Activated CD4-positive, alpha-beta T cell treated with anti-CD3 and anti-CD28 coated beads, Interleukin-2, amount 10 ng/mL, durations not matched to agents 7 days and 5 days (primary cell): ENCODE results near the gene REV1. TPM values are rescaled to one million over a fixed set of nuclear protein-coding genes. Genes with fewer than 3 reads are reported as not detected.
"Not testable (repeated sequence)": the region's sequence is repeated elsewhere in the genome, so short reads cannot be mapped to it uniquely, and the experiment has no call there.

Experiments used
- CTCF ChIA-PET: fragments of 350-600 bp; sonication (Branson Sonifier 250); formaldehyde crosslinking; loops from one replicate; lab custom pipeline; 2021; ENCODE audit warnings: antibody characterized with exemption; lab: Charles Lee
- POLR2A ChIA-PET: fragments of 350-600 bp; sonication (Branson Sonifier 250); formaldehyde crosslinking; loops from one replicate; lab custom pipeline; 2021; ENCODE audit warnings: antibody characterized with exemption; lab: Charles Lee
- DNase-seq: peaks from one replicate; pipeline ENCODE4 v3.0.0-alpha.2; 2020
- H3K27ac Mint-ChIP-seq: one replicate; pipeline ENCODE4 v1.8.0; 2021; ENCODE audit warnings: mild to moderate bottlenecking, moderate library complexity, mixed read lengths
- H3K27me3 Mint-ChIP-seq: one replicate; pipeline ENCODE4 v1.8.0; 2021; ENCODE audit warnings: mixed read lengths
- H3K36me3 Mint-ChIP-seq: one replicate; pipeline ENCODE4 v1.8.0; 2021; ENCODE audit warnings: low read depth, mixed read lengths
- H3K4me1 Mint-ChIP-seq: one replicate; pipeline ENCODE4 v1.8.0; 2021; ENCODE audit warnings: mixed read lengths
- H3K4me3 Mint-ChIP-seq: one replicate; pipeline ENCODE4 v1.8.0; 2021; ENCODE audit warnings: mild to moderate bottlenecking, moderate library complexity, mixed read lengths
- H3K9me3 Mint-ChIP-seq: one replicate; pipeline ENCODE4 v1.8.0; 2021; ENCODE audit warnings: mixed read lengths
- total RNA-seq, 2 experiments: library from RNA; stranded (reverse); gene quantifications; one replicate each; pipeline ENCODE4 v1.2.3, GENCODE V29; 2021

Gene REV1
- total RNA-seq, 2 experiments from 2014 or later = 37.4 to 40.7 TPM

- ChIA-PET POLR2A (no interaction called here), CTCF (no interaction called here)
- H3K4me1 Mint-ChIP-seq = peaks cover 1% of the 10 kb centered on the region
- no peak overlapping the region for H3K27ac Mint-ChIP-seq
- H3K27me3 Mint-ChIP-seq = no peaks in the 10 kb centered on the region
- no peak overlapping the region for H3K4me3 Mint-ChIP-seq
- no peaks in the 10 kb centered on the region for H3K9me3 Mint-ChIP-seq
- H3K36me3 Mint-ChIP-seq = peaks cover 33% of the 10 kb centered on the region
- DNase-seq = no peak
These were observed 100.9 kb downstream of the REV1 start for GRCh38 chr2:99388892-99389291.

GRCh38 chr2:99386011-99386410, 103.8 kb downstream of the REV1 start:
- H3K27ac Mint-ChIP-seq = no peak overlapping the region
- H3K9me3 Mint-ChIP-seq = no peaks in the 10 kb centered on the region
- ChIA-PET CTCF (no interaction called here), POLR2A (no interaction called here)
- no peak overlapping the region for H3K4me3 Mint-ChIP-seq
- H3K36me3 Mint-ChIP-seq = peaks cover 46% of the 10 kb centered on the region
- no peak for DNase-seq
- peaks cover 1% of the 10 kb centered on the region for H3K4me1 Mint-ChIP-seq
- H3K27me3 Mint-ChIP-seq = no peaks in the 10 kb centered on the region

- no peak for DNase-seq
- Mint-ChIP-seq H3K36me3 (peaks cover 56% of the 10 kb centered on the region), H3K27ac (no peak overlapping the region), H3K9me3 (no peaks in the 10 kb centered on the region), H3K27me3 (no peaks in the 10 kb centered on the region), H3K4me3 (no peak overlapping the region), H3K4me1 (peaks cover 10% of the 10 kb centered on the region)
- POLR2A ChIA-PET = interaction anchor here (0.6 kb wide), 1 partner anchor 34 kb away, joined by 4 read pairs; no protein-coding TSS in a partner anchor
- CTCF ChIA-PET = interaction anchor here (0.9 to 1.0 kb wide), 2 partner anchors 11 to 26 kb away, joined by 3 to 4 read pairs; no protein-coding TSS in a partner anchor
These were observed 107.7 kb downstream of the REV1 start for GRCh38 chr2:99382143-99382542.

GRCh38 chr2:99380376-99381010, 109.3 kb downstream of the REV1 start:
- POLR2A ChIA-PET = no interaction called here
- Mint-ChIP-seq H3K4me3 (no peak overlapping the region), H3K9me3 (no peaks in the 10 kb centered on the region)

GRCh38 chr2:99377879-99378278, 111.9 kb downstream of the REV1 start:
- POLR2A ChIA-PET = no interaction called here
- peaks cover 76% of the 10 kb centered on the region for H3K36me3 Mint-ChIP-seq
- CTCF ChIA-PET = interaction anchor here (2.5 kb wide), 1 partner anchor 12 kb away, joined by 13 read pairs; no protein-coding TSS in a partner anchor
- H3K27ac Mint-ChIP-seq = peak overlapping the region; percentile 38
- H3K9me3 Mint-ChIP-seq = peaks cover 6% of the 10 kb centered on the region
- no peaks in the 10 kb centered on the region for H3K27me3 Mint-ChIP-seq
- DNase-seq = no peak
- H3K4me3 Mint-ChIP-seq = no peak overlapping the region
- H3K4me1 Mint-ChIP-seq = peaks cover 17% of the 10 kb centered on the region

More at GRCh38 chr2:99380376-99381010, 109.3 kb downstream of the REV1 start:
- DNase-seq = no peak
- no peaks in the 10 kb centered on the region for H3K27me3 Mint-ChIP-seq
- H3K4me1 Mint-ChIP-seq = peaks cover 17% of the 10 kb centered on the region
- CTCF ChIA-PET = interaction anchor here (1.0 to 1.5 kb wide), 2 partner anchors 13 to 29 kb away, joined by 3 to 6 read pairs; no protein-coding TSS in a partner anchor
- H3K27ac Mint-ChIP-seq = no peak overlapping the region
- H3K36me3 Mint-ChIP-seq = peaks cover 66% of the 10 kb centered on the region

GRCh38 chr2:99376254-99376864, 113.5 kb downstream of the REV1 start:
- ChIA-PET POLR2A (no interaction called here), CTCF (interaction anchor here (1.0 to 2.5 kb wide), 2 partner anchors 9 to 11 kb away, joined by 3 to 13 read pairs; no protein-coding TSS in a partner anchor)
- Mint-ChIP-seq H3K4me1 (peaks cover 17% of the 10 kb centered on the region), H3K27me3 (no peaks in the 10 kb centered on the region), H3K36me3 (peaks cover 75% of the 10 kb centered on the region), H3K4me3 (no peak overlapping the region), H3K27ac (no peak overlapping the region), H3K9me3 (peaks cover 6% of the 10 kb centered on the region)
- DNase-seq = no peak

- Mint-ChIP-seq H3K4me1 (peaks cover 16% of the 10 kb centered on the region), H3K9me3 (peaks cover 6% of the 10 kb centered on the region), H3K36me3 (peaks cover 70% of the 10 kb centered on the region), H3K27ac (no peak overlapping the region), H3K27me3 (no peaks in the 10 kb centered on the region), H3K4me3 (no peak overlapping the region)
- ChIA-PET POLR2A (no interaction called here), CTCF (interaction anchor here (0.9 kb wide), 1 partner anchor 9 kb away, joined by 3 read pairs; no protein-coding TSS in a partner anchor)
- DNase-seq = no peak
These were observed 115.1 kb downstream of the REV1 start for GRCh38 chr2:99374747-99375146.

GRCh38 chr2:99373144-99373543, 116.7 kb downstream of the REV1 start:
- Mint-ChIP-seq H3K4me3 (no peak overlapping the region), H3K4me1 (peaks cover 16% of the 10 kb centered on the region), H3K36me3 (peaks cover 72% of the 10 kb centered on the region), H3K27me3 (no peaks in the 10 kb centered on the region), H3K9me3 (peaks cover 6% of the 10 kb centered on the region), H3K27ac (no peak overlapping the region)
- ChIA-PET POLR2A (no interaction called here), CTCF (no interaction called here)
- no peak for DNase-seq

GRCh38 chr2:99368854-99369253, 121.0 kb downstream of the REV1 start:
- POLR2A ChIA-PET, CTCF ChIA-PET, H3K4me1 Mint-ChIP-seq, H3K4me3 Mint-ChIP-seq, H3K9me3 Mint-ChIP-seq, DNase-seq, H3K27me3 Mint-ChIP-seq, H3K27ac Mint-ChIP-seq: not testable (repeated sequence)
- H3K36me3 Mint-ChIP-seq = peaks cover 56% of the 10 kb centered on the region

- no peaks in the 10 kb centered on the region for H3K9me3 Mint-ChIP-seq
- ChIA-PET CTCF (interaction anchor here (0.9 to 1.8 kb wide), 4 partner anchors 9 to 29 kb away, joined by 3 to 13 read pairs (median 4); partner anchors contain the start of gene EIF5B), POLR2A (no interaction called here)
- peaks cover 7% of the 10 kb centered on the region for H3K4me1 Mint-ChIP-seq
- no peak overlapping the region for H3K27ac Mint-ChIP-seq
- H3K36me3 Mint-ChIP-seq = peaks cover 48% of the 10 kb centered on the region
- DNase-seq = no peak
- H3K27me3 Mint-ChIP-seq = no peaks in the 10 kb centered on the region
- H3K4me3 Mint-ChIP-seq = no peak overlapping the region
These were observed 124.2 kb downstream of the REV1 start for GRCh38 chr2:99365661-99366060.

- DNase-seq = no peak
- Mint-ChIP-seq H3K4me3 (no peak overlapping the region), H3K27me3 (no peaks in the 10 kb centered on the region), H3K9me3 (no peaks in the 10 kb centered on the region), H3K36me3 (peaks cover 19% of the 10 kb centered on the region), H3K27ac (no peak overlapping the region), H3K4me1 (peaks cover 26% of the 10 kb centered on the region)
- ChIA-PET POLR2A (no interaction called here), CTCF (interaction anchor here (1.0 to 3.7 kb wide), 5 partner anchors 9 to 26 kb away, joined by 3 to 11 read pairs (median 4); partner anchors contain the start of gene EIF5B)
These were observed 133.0 kb downstream of the REV1 start for GRCh38 chr2:99356853-99357252.

GRCh38 chr2:99354825-99355224, 135.0 kb downstream of the REV1 start:
- CTCF ChIA-PET = interaction anchor here (0.6 to 3.7 kb wide), 4 partner anchors 16 to 1184 kb away, joined by 3 to 11 read pairs (median 4); partner anchors contain the start of gene EIF5B

GRCh38 chr2:99354070-99354469, 135.7 kb downstream of the REV1 start:
- ChIA-PET CTCF (interaction anchor here (3.7 kb wide), 1 partner anchor 17 kb away, joined by 11 read pairs; the partner anchor contains the start of gene EIF5B), POLR2A (no interaction called here)
- Mint-ChIP-seq H3K9me3 (no peaks in the 10 kb centered on the region), H3K36me3 (peaks cover 7% of the 10 kb centered on the region), H3K4me3 (no peak overlapping the region), H3K4me1 (peaks cover 27% of the 10 kb centered on the region), H3K27me3 (no peaks in the 10 kb centered on the region), H3K27ac (no peak overlapping the region)
- no peak for DNase-seq

More at GRCh38 chr2:99354825-99355224, 135.0 kb downstream of the REV1 start:
- H3K36me3 Mint-ChIP-seq, H3K4me3 Mint-ChIP-seq, H3K9me3 Mint-ChIP-seq, POLR2A ChIA-PET, H3K27me3 Mint-ChIP-seq, DNase-seq, H3K27ac Mint-ChIP-seq: not testable (repeated sequence)
- peaks cover 26% of the 10 kb centered on the region for H3K4me1 Mint-ChIP-seq
